A673 (cell line): ENCODE data around the gene ROR2.

Experiments used
- EZH2 ChIP-seq: fragments of 200-600 bp; sonication (generic); IDR thresholded peaks from 2 replicates; pipeline ENCODE4 v1.6.1; 2017; ENCODE audit warnings: borderline replicate concordance, low read depth, mild to moderate bottlenecking, mixed read lengths, antibody characterized with exemption, low read length; ENCODE audit not compliant: poor library complexity, severe bottlenecking
- TF ChIP-seq, protein P1 (sequence below): fragments of 300-800, 200-600 bp; sonication (generic); conservative IDR thresholded peaks from 2 replicates; pipeline ENCODE4 v1.5.1; 2017; ENCODE audit warnings: low read depth, mild to moderate bottlenecking, antibody characterized with exemption, low read length, moderate library complexity, mixed read lengths

DNA sequence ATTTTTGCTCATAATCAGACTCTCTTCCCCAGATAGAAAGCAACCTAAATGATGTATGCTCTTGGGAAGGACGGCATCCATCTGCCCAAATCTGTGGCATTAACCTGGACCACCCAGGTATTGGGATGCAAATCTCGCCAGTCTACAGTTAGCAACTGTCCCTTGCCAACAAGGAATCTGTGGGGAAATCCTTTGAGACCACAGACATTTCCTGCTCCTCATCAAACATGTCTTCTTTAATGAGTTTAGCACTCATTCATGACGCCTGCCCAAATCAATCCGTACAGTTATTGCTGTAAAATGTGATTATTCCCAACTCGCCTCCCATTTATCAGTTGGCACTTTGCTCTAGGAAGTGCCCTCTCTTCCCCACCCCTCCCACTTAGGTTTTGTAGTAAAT is 7.8 kb downstream of the ROR2 start:
- TF ChIP-seq, protein P1, sequence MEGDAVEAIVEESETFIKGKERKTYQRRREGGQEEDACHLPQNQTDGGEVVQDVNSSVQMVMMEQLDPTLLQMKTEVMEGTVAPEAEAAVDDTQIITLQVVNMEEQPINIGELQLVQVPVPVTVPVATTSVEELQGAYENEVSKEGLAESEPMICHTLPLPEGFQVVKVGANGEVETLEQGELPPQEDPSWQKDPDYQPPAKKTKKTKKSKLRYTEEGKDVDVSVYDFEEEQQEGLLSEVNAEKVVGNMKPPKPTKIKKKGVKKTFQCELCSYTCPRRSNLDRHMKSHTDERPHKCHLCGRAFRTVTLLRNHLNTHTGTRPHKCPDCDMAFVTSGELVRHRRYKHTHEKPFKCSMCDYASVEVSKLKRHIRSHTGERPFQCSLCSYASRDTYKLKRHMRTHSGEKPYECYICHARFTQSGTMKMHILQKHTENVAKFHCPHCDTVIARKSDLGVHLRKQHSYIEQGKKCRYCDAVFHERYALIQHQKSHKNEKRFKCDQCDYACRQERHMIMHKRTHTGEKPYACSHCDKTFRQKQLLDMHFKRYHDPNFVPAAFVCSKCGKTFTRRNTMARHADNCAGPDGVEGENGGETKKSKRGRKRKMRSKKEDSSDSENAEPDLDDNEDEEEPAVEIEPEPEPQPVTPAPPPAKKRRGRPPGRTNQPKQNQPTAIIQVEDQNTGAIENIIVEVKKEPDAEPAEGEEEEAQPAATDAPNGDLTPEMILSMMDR, result no peak
- no peak for TF ChIP-seq EZH2
